HG02678 (cell line): ENCODE results near the gene SMYD5.
"Not testable (repeated sequence)": the region's sequence is repeated elsewhere in the genome, so short reads cannot be mapped to it uniquely, and the experiment has no call there.

Experiments
- ATAC-seq: cut with Tn5 transposase; IDR thresholded peaks from one replicate; pipeline ENCODE4 v1.9.1; 2021; ENCODE audit warnings: mild to moderate bottlenecking, moderate library complexity; ENCODE audit not compliant: unreplicated experiment

Gene SMYD5

DNA sequence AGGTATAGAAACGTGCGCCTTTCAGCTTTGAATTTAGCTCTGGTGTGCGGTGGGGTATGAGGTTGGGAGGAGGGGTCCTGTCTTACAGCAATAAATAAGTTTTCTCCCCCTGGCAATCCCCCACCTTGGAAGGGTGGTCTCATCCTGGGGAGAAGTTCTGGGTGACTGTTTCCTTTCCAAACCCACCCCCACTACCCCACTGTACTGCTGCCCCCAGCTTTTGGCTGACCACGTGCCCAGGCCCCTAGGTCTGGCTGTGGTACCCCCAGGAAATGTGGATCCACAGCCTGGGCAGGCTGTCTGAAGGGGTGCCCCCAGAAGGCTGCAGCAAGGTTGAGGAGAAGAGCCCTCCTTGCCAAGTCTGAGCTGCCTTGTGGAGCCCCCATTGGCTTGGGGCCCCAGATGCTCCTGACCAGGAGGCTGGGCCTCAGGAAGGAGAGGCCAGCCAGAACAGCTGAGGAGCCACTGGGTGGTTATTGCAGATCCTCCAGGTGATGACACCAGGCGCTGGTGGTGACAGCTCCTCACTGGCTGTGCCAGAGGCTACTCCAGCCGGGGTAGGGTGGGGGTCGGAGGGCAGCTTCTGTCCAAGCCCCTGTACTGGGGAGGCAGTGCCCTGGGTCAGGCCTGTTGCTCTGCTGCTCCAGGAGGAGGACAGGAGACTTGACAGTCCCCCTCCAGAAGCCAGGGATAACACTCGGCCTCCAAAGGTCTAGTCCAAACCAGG, 44.3 kb downstream of the SMYD5 start:
- no peak for ATAC-seq

DNA sequence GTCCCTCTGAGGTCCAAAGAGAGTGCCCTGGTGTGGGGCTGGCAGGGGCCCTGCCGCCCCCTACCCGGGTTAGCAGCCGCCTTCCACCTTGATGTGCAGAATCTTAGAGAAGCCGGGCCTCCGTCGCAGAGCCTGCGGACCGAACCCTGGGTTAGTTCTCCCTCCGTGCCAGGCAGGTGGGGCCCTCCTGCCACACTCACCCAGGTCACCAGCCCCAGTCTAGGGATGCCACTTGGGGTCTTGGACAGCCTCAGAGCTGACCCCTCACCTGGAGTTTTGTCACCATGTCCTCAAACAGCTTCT, 44.8 kb downstream of the SMYD5 start:
- no peak for ATAC-seq

DNA sequence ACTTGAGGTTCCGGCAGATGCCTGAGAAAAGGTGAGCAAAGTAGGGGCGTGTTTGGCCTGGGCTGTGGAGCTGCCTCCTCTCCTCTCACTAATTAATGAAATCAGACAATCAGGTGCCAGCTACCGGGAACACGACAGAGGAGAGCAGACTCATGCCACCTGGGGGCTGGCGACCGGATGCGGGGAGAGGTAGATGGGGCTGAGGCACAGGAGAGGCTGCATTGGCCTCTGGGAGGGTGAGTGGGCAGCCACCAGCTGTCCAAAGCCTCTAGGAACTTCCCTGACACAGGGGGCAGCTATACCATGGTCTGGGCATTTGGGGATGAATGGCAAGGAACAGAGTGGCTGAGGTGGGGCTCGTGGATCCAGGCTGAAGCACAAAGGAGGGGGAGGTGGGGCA, 45.2 kb downstream of the SMYD5 start:
- no peak for ATAC-seq

DNA sequence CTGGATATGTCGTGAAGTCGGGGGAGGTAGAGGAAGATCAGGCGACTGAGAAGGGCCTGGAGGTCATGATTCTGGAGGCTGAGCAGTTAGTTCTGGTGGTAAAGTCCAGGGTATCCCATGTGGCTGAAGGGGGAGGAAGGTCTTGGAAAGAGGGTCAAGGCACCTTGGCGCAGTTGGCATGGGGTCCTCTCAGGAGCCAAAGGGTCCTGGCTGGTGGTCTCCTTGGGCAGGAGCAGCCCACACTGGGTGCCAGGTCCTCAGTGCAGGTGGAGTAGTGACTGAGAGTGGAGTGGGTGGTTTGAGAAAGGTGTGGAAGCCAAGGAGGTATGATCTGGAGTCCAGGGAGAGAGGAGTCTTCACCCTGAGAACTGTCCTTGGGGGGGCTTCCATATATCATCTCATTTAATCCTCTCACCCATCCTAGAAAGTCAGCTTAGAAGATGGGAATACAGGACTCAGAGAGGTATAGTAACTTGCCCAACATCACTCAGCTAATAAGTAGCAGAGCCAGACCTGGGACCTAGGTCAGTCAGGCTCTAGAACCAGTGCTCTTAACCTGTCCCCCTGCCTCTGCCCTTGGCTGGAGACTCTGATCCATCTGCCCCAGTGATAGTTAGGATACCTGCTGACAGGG, 45.8 kb downstream of the SMYD5 start:
- no peak for ATAC-seq

DNA sequence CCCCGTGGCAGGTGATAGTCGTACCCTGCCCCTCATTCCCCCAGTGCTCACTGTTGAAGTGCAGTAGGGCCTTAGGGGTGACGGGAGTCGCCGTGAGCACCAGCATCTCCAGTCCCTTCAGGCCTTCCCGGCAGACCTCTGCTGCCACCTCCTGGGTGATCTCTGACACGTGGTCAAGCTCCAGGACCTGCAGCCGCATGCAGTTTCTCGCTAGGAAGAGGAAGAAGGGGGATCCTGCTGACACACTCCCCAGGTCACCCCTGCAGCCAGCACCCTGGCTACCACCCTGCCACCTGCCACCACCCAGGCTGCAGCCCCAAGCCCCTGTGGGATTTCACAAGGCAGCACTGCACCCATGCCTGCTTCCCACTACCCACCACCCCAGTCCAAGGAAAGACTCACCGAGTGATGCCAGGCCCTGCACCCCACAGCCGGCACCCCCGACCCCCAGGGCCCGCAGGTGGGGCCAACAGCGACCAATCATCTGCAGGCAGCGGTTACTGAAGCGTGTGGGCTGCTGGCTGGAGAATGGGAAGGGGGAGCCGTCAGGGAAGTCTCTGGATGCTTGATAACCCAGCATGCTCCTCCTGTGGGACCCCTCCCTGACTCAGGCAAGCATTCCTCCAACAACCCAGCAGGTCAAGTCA, 46.4 kb downstream of the SMYD5 start:
- no peak for ATAC-seq

DNA sequence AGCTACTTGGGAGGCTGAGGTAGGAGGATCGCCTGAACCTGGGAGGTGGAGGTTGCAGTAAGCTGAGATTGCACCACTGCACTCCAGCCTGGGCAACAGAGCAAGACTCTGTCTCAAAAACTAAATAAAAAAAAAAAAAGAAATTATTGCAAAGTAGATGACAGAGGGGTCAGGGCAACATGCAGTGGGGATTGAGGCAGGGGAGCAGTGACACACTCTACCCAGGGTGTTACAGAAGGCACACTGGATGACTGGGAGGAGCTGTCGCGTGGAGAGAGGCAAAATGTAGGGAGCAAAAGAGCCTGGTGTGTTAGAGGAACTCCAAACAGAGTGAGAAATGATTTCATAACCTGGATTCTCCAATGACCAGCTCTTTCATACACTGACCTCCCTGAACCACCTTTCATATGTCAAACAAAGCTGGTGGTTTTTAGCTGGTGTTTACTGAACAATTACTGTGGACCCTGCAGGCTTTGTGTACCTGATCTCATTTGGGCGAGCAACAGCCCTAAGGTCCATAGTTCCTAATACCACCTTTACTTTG, 48.1 kb downstream of the SMYD5 start:
- no peak for ATAC-seq

DNA sequence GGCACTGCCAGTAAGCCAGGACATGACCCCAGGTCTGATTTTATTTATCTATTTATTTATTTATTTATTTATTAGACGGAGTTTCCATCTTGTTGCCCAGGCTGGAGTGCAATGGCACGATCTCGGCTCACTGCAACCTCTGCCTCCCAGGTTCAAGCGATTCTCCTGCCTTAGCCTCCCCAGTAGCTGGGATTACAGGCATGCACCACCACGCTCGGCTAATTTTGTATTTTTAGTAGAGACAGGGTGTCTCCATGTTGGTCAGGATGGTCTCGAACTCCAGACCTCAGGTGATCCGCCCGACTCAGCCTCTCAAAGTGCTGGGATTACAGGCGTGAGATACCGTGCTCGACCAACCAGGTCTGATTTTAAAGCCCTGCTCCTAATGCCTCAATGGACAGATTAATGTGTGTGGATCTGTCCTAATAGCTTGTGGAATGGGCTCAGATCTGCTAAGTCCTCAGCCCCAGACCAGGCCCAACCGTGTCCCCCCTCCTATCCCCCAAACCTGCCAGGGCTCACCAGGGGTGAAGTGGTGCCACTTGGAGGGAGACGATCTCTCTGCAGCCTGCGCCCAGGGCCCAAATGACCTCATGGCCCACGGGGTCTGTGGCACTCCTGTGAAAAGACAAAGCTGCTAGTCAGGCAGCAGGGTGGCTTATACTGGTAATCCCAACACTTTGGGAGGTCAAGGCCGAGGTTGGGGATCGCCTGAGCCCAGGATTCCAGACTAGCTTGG, 48.8 kb downstream of the SMYD5 start:
- not testable (repeated sequence) for ATAC-seq

DNA sequence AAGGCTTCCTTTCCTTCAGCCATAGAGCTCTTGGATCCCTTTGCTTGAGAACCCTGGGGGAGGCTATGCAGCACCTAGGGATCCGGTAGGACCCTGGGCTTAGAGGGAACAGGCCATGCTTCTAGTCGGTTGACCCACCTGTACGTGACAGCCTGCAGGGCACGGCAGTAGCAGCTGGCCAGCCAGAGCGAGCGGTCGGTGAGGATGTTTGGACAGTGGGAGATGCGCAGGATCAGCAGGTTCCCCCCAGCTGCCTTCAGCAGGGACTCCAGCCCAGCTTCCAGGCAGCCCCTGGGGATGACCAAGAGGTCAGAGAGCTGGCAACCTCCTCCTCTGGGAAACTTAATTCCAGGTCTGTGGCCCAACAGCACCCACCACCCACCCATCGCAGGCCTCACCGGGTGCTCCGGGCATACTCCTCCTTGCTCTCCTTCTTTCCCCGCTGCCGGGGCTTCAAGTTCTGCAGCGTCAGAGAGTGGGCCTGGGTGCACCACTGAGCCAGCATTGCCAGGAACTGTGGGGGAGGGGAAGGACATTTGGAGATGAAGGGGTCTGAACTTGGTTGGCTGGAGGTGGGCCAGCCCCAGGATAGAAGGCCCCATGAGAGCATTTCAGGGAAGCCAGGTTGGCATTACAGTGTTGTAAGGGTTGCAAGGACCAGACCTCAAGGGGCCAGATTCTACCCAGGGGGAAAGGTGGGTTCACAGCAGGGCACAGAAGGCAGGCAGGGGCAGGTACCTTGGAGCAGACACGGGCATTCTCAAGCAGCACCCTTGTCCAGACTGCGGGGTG, 49.7 kb downstream of the SMYD5 start:
- no peak for ATAC-seq

DNA sequence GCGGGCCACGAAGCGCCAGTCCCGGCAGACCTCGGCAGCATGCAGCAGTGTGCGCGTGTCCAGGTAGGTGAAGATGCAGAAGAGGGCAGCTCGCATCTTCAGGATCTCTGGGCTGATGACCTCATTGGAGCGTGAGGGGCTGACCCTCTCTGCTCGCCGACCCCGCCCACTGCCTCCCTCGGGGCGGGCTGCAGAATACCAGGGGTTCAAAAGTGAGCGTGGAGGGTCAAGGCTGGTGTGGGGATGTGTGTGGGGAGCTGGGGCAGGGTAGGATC, 50.2 kb downstream of the SMYD5 start:
- no peak for ATAC-seq

DNA sequence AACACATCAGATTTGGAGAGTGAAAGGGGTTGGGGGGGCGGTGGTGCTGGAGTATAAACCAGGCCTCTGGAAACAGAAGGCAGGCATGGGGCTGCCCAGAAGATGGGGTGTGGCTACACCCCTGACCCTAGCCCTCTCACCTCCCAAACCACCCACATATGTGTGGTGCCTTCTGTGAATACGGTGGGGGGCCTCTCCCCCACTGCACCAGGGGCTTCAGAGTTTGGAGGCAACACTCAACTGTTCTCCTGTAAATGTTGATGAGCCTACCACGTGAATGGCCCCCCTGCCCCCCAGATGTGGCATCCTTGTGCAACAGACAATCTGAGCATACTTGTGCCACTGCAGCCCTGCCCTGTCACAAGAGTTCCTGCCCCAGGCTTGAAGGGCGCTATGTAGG, 50.7 kb downstream of the SMYD5 start:
- no peak for ATAC-seq

DNA sequence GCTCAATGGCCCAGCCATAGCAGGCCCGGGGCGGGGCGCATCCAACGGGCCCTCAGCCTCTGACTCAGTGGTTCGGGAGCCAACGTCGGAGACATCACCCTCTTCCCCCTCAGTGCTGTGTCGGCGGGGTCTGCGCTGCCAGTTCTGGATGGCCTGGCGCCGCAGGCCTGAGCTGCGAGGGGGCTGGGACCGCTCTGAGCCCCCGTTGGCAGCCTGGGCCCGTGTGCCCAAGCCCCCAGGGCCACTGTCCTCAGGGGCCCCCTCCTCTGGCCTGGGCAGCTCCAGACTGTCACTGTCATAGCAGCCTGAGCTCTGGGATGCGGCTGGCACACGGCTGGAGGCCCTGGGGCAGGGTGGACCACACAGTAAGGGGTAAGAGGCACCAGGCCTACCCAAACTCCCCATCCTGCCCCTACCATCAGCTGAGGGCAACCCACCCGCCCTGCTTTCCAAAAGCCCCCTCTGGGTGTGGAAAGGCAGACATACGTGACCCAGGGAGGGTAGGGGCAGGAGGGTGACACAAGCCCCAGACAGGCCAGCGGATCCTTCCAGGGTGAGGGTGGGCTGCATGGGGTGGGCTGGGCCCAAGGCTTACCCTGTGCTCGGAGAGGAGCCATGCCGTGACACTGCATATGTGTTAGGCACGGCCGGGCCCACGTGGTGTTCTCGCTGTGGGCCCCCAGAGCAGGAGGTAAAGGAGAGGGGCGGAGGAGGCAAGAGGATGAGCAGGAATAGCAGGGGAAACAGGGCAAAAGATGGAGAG, 51.4 kb downstream of the SMYD5 start:
- ATAC-seq = no peak

DNA sequence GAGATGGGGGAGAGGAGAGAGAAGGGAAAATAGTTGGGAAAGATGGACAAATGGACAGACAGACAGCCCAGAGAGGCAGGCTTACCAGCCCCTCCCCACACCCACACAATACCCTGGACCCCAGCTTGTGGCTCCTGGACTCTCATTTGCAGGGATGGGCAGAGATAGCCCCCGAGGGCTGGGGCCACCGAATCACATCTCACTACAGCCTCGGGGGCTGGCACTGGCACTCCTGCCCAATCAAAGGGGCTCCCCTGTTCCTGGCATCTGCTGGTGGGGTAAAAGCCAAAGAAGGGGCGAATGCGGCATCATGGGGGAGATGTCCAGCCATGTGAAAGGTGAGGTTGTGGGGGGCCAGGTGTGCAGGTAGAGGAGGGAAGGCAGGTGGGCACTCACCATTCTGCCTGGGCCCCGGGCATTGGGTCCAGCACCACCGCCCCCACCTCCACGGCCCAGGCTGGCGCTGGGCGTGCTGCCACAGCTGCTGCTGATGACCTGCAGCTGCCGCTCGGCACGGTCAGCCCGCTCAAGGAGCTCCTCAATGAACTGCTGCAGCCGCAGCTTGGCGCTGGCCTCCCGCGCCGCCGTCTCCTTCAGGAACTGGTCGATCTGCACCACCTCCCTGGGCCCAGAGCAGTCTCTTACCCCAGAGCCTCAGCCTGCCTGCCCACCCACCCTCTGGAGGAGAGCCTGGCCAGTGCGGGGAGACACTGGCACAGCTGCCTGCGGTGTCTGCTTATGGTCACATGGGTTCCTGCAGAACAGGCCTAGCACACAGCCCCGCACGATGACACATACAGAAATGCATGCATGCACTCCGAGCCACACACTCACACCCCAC, 52.2 kb downstream of the SMYD5 start:
- no peak for ATAC-seq

DNA sequence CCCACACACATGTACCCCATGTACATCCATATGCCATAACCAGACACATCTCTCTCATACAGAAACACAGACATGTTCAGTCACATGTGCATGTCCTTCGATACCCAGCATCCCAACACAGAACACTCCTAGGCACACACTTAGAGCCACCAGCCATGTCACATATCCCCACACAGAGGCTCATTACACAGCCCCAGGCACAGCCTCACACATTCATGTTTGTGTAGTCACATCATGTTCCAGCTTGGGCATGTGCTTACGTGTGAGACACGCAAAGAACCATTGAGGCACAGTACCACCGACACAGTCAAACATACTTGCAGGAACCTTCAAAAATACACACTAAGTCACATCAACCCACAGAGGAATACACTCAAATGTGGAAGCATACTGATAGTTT, 53.0 kb downstream of the SMYD5 start:
- ATAC-seq = no peak

DNA sequence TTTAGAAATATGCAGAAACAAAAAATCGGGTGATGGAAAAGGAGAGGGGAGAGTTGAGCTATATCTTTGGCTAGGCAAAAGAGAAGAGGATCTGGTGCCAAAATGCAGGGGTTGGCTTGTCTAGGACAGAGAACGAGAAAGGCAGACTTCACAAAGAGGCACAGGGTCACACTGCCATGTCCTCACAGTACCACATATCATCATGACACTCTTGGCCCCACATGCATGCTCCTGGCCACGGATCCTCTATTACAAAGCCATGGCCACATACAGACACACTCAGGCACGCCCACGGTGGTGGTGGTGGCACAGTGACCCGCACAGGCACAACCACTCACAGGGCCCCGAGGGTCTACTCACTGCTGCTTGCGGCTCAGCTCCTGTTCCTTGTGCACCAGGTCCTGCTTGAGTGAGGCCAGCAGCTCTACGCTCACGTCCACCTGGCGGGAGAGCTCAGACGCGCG, 54.4 kb downstream of the SMYD5 start:
- no peak for ATAC-seq

DNA sequence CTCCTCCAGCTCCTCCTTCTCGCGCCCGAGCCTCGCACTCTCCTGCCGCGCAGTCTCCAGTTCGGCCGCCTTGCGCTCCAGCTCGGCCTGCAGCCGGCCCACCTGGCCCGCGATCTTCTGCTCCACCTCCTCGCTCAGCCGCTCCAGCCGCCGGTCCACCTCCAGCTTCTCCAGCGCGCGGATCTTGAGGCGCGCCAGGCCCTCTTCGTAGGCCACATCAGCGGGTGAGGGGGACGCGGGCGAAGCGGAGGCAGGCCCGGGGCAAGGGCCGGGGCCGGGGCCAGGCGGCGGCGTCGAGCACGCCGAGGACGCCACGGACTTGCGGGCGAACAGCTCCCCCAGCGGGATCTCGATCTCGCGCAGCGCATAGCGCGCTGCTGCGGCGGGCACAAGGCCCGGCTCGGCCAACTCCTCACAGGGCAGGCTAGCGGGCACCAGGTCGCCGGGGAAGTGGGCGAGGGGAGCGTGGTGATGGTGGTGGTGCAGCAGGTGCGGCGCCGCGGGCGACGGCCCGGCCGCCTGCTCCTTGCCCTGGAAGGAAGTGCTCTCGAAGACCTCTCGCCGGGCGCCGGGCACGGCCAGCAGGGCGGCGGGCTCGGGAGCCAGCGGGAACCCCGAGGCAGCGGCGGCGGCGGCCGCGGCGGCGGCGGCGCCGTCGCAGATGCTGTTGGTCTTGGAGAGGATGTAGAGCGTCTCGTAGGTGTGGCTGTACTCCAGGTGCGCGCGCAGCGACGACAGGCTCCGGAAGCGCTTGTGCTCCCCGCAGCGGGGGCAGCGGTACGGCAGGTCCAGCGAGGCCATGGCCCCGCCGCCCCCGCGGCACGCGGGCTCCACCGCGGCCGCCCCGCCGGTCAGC, 55.0 kb downstream of the SMYD5 start:
- ATAC-seq = peak; percentile 80

DNA sequence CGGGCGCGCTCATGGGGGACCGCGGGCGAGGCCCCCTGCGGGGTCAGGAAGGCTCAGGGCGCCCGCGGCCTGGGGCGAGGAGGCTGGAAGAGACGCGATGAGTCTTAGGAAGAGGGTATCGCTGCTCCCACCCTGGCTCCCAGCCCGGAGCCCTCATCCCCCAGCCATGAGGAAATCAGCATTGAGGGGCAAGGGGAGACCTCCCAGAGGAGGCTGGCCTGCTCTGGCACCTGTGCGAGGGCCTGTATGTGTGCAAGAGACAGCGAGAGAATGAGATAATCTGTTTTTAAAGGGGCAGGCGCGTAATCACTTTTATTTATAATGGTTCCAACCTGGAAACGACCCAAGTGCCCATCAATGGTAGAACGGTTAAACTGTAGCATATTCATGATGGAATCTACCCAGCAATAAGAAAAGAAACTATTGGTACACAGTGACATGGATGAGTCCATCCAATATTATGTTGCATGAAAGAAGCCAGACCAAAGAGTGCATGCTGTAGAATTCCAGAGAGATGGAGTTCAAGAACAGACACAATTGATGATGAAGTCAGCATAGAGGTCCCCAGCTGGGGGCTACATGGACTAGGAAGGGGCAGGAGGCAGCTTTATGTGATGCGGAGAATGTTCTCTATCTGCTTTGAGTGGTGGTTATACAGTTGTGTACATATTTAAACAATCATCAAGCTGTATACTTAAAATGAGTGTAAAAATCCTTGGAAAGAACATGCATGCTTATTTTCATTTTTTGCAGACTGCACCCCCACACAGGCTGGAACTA, 55.8 kb downstream of the SMYD5 start:
- no peak for ATAC-seq

DNA sequence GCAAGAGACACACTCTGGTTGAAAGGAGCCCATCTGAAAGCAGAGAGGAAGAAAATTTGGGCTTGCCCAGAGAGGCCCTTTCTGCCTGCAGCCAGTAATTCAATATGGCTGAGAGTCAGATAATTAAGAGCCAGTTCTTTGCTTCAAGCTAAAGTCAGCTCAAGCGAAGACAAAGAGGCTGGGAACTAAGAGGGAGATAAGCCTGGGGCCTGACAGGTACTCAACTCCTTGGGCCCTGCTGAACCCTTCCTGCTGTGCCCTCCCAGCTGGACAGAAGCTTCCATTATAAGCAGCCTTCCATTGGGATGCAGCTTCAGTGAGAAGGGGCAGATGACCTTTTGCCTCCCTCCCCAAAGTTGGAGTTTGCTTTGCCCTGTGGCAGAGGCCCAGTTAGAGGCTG, 58.2 kb downstream of the SMYD5 start:
- ATAC-seq = no peak
